Epithelial cell of esophagus (primary cell): ENCODE results near the gene LTF.

Experiments
- DNase-seq: peaks from one replicate; pipeline ENCODE4 v3.0.0; 2010; ENCODE audit warnings: low read depth
- H3K4me3 ChIP-seq: 2 replicates; pipeline ENCODE4 v1.5.1; 2011; ENCODE audit warnings: mild to moderate bottlenecking, low read length, control low read depth
- CTCF ChIP-seq: IDR thresholded peaks from 2 replicates; pipeline ENCODE4 v1.5.1; 2011; ENCODE audit warnings: low read depth, mild to moderate bottlenecking, low read length, control low read depth, inconsistent platforms; ENCODE audit not compliant: insufficient read depth; ENCODE audit errors: missing control alignments

The LTF gene

DNA sequence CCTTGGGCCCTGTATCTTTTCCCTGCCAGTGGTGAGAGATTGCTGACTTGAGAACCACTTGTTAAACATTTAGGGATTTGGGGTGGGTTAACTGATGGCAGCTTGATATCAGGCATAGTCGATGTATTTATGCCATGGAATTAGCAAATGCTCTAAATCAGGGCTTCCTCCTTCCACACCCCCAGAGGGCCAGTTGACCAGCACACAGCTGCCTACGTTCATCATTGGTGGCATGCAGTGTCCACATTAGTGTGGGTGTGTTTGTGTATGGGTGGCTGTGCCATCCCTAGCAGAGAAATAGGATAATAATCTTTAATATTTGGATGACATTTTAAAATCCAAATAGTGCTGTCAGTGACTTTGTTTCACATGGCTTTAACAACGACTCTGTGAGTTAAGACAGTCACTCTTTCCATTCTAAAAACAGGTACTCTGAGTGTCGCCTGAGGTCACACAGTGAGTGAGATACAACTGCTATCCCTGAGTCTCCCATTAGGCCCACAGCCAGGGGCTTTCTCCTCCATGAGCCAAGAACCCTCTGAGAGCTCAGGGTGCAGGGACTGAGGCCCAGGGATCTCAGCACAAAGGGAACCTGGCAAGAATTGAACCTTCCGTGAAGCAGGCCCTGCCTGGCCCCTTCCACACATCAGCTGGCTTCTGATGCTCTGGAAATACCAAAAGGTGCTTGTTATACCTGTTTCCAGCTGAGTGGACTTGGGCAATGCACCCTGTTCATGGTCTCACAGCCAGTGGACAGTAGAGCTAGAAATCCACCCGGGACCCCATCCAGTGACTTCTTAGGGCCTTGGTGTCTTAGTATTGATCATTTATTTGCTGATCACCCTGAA is 4.3 kb upstream of the LTF start:
- no peak overlapping the region for H3K4me3 ChIP-seq
- DNase-seq, result no peak
- TF ChIP-seq CTCF, result no peak

GRCh38 chr3:46467562-46467961 is 2.9 kb upstream of the LTF start:
- DNase-seq, result no peak
- no peak for TF ChIP-seq CTCF
- H3K4me3 ChIP-seq, result no peak overlapping the region

- TF ChIP-seq CTCF, result no peak
- DNase-seq, result no peak
- no peak overlapping the region for H3K4me3 ChIP-seq
These were observed 2.2 kb upstream of the LTF start for GRCh38 chr3:46466871-46467403.

GRCh38 chr3:46466273-46466672 is 1.6 kb upstream of the LTF start:
- no peak for DNase-seq
- no peak for TF ChIP-seq CTCF
- no peak overlapping the region for H3K4me3 ChIP-seq

DNA sequence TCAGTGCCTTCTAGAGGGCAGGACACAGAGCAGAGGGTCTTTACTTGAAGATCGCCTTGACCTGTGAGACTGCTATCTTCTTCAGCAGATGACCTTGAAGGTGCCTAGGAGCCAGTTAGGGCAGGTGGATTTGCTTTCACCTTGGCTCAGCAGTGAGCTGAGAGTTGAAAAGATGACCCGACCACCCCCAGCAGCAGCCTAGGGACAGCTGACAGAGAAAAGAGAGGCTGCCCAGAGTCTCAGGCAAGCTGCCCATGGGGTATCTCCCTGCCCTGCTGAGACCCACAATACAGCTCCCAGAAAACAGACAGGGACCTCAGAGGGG is 453 bp upstream of the LTF start:
- no peak for DNase-seq
- TF ChIP-seq CTCF, result no peak
- no peak overlapping the region for H3K4me3 ChIP-seq

DNA sequence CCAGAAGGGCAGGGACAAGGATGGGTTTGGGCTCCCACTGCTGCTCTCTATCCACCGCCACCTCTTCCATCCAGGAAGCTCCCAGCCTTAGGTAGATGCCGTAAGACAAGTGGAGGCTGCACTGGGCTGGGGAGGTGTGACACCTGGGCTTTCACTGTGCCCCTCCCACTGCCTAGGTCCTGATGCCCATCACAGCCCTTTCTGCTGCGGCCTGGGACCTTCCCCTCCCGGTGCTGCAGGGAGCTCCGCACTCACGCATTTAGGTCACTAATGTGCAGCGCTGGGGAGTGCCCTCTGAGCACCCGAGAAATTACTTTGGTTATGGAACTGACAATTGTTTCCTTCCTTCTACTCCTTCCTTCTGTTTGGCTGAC is 850 bp downstream of the LTF start:
- DNase-seq, result no peak
- H3K4me3 ChIP-seq, result no peak overlapping the region
- no peak for TF ChIP-seq CTCF
